ENCODE data around the gene ACAD8.

DNA sequence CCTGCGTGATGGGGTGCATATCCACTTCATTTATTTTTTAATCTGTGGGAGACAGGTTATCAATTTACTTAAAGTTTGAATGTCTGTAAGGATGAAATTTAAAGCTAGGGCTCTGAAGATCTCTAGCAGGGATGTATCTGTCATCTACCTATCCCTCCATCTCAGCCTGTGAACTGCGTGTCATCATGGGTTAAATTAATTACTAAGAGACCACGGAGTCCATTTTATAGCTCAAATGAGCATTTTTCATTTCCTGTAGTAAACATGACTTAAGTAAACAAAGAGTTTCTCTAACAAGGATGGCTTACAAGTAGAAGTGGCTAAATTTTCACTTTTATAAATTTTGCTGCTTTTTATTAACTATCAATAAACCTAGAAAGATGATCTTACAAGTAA is 19.9 kb downstream of the ACAD8 start:
- TF ChIP-seq, protein P1, sequence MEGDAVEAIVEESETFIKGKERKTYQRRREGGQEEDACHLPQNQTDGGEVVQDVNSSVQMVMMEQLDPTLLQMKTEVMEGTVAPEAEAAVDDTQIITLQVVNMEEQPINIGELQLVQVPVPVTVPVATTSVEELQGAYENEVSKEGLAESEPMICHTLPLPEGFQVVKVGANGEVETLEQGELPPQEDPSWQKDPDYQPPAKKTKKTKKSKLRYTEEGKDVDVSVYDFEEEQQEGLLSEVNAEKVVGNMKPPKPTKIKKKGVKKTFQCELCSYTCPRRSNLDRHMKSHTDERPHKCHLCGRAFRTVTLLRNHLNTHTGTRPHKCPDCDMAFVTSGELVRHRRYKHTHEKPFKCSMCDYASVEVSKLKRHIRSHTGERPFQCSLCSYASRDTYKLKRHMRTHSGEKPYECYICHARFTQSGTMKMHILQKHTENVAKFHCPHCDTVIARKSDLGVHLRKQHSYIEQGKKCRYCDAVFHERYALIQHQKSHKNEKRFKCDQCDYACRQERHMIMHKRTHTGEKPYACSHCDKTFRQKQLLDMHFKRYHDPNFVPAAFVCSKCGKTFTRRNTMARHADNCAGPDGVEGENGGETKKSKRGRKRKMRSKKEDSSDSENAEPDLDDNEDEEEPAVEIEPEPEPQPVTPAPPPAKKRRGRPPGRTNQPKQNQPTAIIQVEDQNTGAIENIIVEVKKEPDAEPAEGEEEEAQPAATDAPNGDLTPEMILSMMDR (IDR thresholded peaks at IDR 0.05 in 4 of 5, conservative IDR thresholded peaks at IDR 0.05 in 1 of 5) = no peak
- no peak for TF ChIP-seq POLR2A (IDR thresholded peaks at IDR 0.05)

Measured in gastrocnemius medialis (tissue), 4 donors.